Occipital lobe (tissue), 2 donors: ENCODE data around the gene CACNG5. TPM values are rescaled to one million over a fixed set of nuclear protein-coding genes. Genes with fewer than 3 reads are reported as not detected.

ENCODE experiments used
- DNase-seq: peaks from one replicate; lab custom pipeline; 2025; lab: John Stamatoyannopoulos, UW
- total RNA-seq: library from RNA; depleted of rRNA; stranded (reverse); fragments of >200 nt; gene quantifications from one replicate; pipeline ENCODE4 v1.2.3, GENCODE V29; 2014

The CACNG5 gene
- total RNA-seq: 0.31 TPM

- DNase-seq: no peak
Measured at GRCh38 chr17:66834919-66835454, at the start of gene CACNG5. Gene CACNG5 (plus strand): TSS chr17:66835117. CDS start chr17:66877333, 42,216 bp downstream.

GRCh38 chr17:66786107-66786506, 48.8 kb upstream of the CACNG5 start:
- DNase-seq: no peak

- DNase-seq: no peak
Measured at GRCh38 chr17:66787914-66788313, 47.0 kb upstream of the CACNG5 start.

- no peak for DNase-seq
Measured at GRCh38 chr17:66789093-66789492, 45.8 kb upstream of the CACNG5 start.

GRCh38 chr17:66789961-66790437, 44.9 kb upstream of the CACNG5 start:
- no peak for DNase-seq

GRCh38 chr17:66790501-66791061, 44.3 kb upstream of the CACNG5 start:
- DNase-seq: no peak

- DNase-seq: no peak
Measured at GRCh38 chr17:66791347-66791746, 43.6 kb upstream of the CACNG5 start.

GRCh38 chr17:66793814-66794213, 41.1 kb upstream of the CACNG5 start:
- DNase-seq: no peak

GRCh38 chr17:66795486-66795885, 39.4 kb upstream of the CACNG5 start:
- DNase-seq: no peak

GRCh38 chr17:66799849-66800537, 34.9 kb upstream of the CACNG5 start:
- DNase-seq: no peak

GRCh38 chr17:66803474-66803951, 31.4 kb upstream of the CACNG5 start:
- no peak for DNase-seq

- DNase-seq: no peak
Measured at GRCh38 chr17:66805567-66805966, 29.4 kb upstream of the CACNG5 start.

- DNase-seq: no peak
Measured at GRCh38 chr17:66807182-66807581, 27.7 kb upstream of the CACNG5 start.

GRCh38 chr17:66809408-66809807, 25.5 kb upstream of the CACNG5 start:
- no peak for DNase-seq

- no peak for DNase-seq
Measured at GRCh38 chr17:66810951-66811682, 23.8 kb upstream of the CACNG5 start.

GRCh38 chr17:66811683-66812054, 23.2 kb upstream of the CACNG5 start:
- no peak for DNase-seq

GRCh38 chr17:66812571-66812970, 22.3 kb upstream of the CACNG5 start:
- DNase-seq: no peak

GRCh38 chr17:66813296-66813695, 21.6 kb upstream of the CACNG5 start:
- no peak for DNase-seq

GRCh38 chr17:66814026-66814425, 20.9 kb upstream of the CACNG5 start:
- DNase-seq: no peak

GRCh38 chr17:66814570-66814969, 20.3 kb upstream of the CACNG5 start:
- DNase-seq: peak; percentile 23

GRCh38 chr17:66817750-66818149, 17.2 kb upstream of the CACNG5 start:
- DNase-seq: no peak

GRCh38 chr17:66819466-66819865, 15.5 kb upstream of the CACNG5 start:
- DNase-seq: no peak
